WTC11 (cell line): ENCODE data around the gene RHOB.

Source experiments
- ELF4 ChIP-seq: sonication (generic); formaldehyde crosslinking; IDR thresholded peaks from 2 replicates; pipeline ENCODE4 v1.8.1; 2022; ENCODE audit warnings: low read depth, mild to moderate bottlenecking, moderate library complexity, missing genetic modification reagents
- HMGA2 ChIP-seq: fragments of 250-450 bp; sonication (Bioruptor Pico); IDR thresholded peaks from 2 replicates; pipeline ENCODE4 v1.4.0; 2021; ENCODE audit warnings: mild to moderate bottlenecking, moderate library complexity
- TF ChIP-seq, protein P1 (sequence below): fragments of 200-600 bp; IDR thresholded peaks from 2 replicates; pipeline ENCODE4 v1.8.0; 2022; ENCODE audit warnings: antibody characterized with exemption
- TF ChIP-seq, protein P2 (sequence below): fragments of 250-450 bp; sonication (Bioruptor Pico); IDR thresholded peaks from 2 replicates; pipeline ENCODE4 v1.9.0; 2021; ENCODE audit warnings: moderate library complexity, mild to moderate bottlenecking, inconsistent platforms, borderline replicate concordance

DNA sequence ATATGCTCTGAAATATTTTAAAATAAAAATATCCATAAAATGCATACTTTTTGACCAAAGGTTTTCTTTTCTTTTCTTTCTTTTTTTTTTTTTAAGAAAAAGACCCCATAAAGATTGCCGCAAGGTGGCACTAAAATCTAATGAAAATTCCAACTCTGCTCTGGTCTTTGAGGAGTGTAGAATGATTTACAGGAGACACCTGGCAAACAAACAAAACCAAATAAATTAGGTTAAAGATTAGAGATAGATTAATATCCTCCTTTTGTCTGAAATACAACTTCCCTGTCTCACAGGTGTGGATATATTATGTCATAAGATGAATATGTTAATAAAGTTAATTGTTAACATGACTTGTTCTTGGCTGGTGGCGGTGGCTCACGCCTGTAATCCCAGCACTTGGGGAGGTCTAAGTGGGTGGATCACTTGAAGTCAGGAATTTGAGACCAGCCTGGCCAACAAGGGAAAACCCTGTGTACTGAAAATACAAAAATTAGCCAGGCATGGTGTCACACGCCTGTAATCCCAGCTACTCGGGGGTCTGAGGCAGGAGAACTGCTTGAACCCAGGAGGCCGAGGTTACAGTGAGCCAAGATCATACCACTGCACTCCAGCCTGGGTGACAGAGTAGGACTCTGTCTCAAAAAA is 3.5 kb upstream of the RHOB start:
- TF ChIP-seq, protein P1, sequence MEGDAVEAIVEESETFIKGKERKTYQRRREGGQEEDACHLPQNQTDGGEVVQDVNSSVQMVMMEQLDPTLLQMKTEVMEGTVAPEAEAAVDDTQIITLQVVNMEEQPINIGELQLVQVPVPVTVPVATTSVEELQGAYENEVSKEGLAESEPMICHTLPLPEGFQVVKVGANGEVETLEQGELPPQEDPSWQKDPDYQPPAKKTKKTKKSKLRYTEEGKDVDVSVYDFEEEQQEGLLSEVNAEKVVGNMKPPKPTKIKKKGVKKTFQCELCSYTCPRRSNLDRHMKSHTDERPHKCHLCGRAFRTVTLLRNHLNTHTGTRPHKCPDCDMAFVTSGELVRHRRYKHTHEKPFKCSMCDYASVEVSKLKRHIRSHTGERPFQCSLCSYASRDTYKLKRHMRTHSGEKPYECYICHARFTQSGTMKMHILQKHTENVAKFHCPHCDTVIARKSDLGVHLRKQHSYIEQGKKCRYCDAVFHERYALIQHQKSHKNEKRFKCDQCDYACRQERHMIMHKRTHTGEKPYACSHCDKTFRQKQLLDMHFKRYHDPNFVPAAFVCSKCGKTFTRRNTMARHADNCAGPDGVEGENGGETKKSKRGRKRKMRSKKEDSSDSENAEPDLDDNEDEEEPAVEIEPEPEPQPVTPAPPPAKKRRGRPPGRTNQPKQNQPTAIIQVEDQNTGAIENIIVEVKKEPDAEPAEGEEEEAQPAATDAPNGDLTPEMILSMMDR = no peak
- TF ChIP-seq ELF4 = no peak
- no peak for TF ChIP-seq HMGA2
- TF ChIP-seq, protein P2, sequence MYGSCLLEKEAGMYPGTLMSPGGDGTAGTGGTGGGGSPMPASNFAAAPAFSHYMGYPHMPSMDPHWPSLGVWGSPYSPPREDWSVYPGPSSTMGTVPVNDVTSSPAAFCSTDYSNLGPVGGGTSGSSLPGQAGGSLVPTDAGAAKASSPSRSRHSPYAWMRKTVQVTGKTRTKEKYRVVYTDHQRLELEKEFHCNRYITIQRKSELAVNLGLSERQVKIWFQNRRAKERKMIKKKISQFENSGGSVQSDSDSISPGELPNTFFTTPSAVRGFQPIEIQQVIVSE (CRISPR knock-in tag) = no peak
